Sciatic nerve (tissue), 2 donors: ENCODE measurements around the gene RBKS. TPM values are rescaled to one million over a fixed set of nuclear protein-coding genes. Genes with fewer than 3 reads are reported as not detected.

ENCODE experiments used
- ATAC-seq: fragments of 200-7000 bp; cut with Tn5 transposase; one replicate; pipeline ENCODE4 v1.9.1; 2020; ENCODE audit warnings: mild to moderate bottlenecking, moderate library complexity
- DNase-seq: peaks from one replicate; pipeline ENCODE4 v3.0.0-alpha.2; 2020; ENCODE audit warnings: low spot score
- intact Hi-C: fragments of 100-400 bp; cut with DNase I; formaldehyde crosslinking; loops from one replicate; pipeline ENCODE4 v1.14.2; 2022
- total RNA-seq: library from RNA; stranded (reverse); fragmentation: NEBNext Ultra II Directional; extraction: Animal tissue kit (Norgen Biotek cat#: 25700); gene quantifications from one replicate; pipeline ENCODE4 v1.2.1, GENCODE V29; 2021
- donor health status: DM: no; HTN: no; CAD: no.
- donor health status: DM: no; HTN: no; CAD: no.

Gene RBKS
- total RNA-seq, 1 donor from 2014 or later, result 4.8 TPM

- intact Hi-C loops, result no loop called here
- no peak for DNase-seq
- peak; percentile 75 for ATAC-seq
These were observed 45.3 kb downstream of the RBKS start for GRCh38 chr2:27844821-27845255.

DNA sequence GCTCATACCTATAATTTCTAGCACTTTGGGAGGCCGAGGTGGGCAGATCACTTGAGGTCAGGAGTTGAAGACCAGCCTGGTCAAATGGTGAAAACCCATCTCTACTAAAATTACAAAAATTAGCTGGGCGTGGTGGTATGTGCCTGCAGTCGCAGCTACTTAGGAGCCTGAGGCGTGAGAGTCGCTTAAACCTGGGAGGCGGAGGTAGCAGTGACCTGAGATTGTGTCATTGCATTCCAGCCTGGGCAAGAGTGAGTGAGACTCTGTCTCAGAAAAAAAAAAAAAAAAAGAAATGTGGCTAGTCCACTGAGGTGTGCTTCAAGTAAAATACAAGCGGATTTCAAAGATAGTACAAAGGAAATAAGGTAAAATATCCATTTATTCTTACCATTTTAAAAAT lies 46.2 kb downstream of the RBKS start:
- ATAC-seq, result no peak
- intact Hi-C loops, result no loop called here
- no peak for DNase-seq

GRCh38 chr2:27842894-27843293 lies 47.3 kb downstream of the RBKS start:
- DNase-seq (no peak), ATAC-seq (no peak)
- intact Hi-C loops, result no loop called here

GRCh38 chr2:27839022-27839618 lies 51.1 kb downstream of the RBKS start:
- intact Hi-C loops, result no loop called here
- ATAC-seq (no peak), DNase-seq (no peak)

GRCh38 chr2:27838502-27838901 lies 51.7 kb downstream of the RBKS start:
- intact Hi-C loops, result no loop called here
- DNase-seq (no peak), ATAC-seq (no peak)

DNA sequence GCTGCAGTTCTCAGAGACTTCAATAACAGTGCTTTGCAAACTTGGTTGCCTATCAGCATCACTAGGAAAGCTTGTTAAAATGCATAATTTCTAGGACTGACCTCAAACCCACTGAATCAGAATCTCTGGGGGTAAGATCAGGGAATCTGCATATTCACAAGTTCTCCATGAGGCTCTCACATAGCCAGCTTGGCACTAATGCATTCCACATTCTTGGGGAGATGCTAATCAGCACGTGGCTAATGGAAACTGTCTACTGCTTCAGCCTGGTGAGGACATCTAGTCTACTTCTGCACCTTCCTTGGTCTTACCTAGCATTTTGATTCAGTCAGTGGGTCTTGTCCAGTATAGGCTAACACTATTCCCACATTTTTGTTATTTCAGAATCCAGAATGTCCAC lies 56.3 kb downstream of the RBKS start:
- no peak for ATAC-seq
- intact Hi-C loops, result loop anchor here (5.0 kb wide), 1 partner anchor 142 kb away; no protein-coding TSS in a partner anchor

GRCh38 chr2:27832396-27832795 lies 57.8 kb downstream of the RBKS start:
- ATAC-seq (no peak), DNase-seq (no peak)
- intact Hi-C loops, result loop anchor here (5.0 kb wide), 1 partner anchor 140 kb away; no protein-coding TSS in a partner anchor

More for the DNA sequence above, 56.3 kb downstream of the RBKS start:
- DNase-seq, result no peak

GRCh38 chr2:27831279-27832050 lies 58.7 kb downstream of the RBKS start:
- ATAC-seq (peak; percentile 55), DNase-seq (no peak)
- intact Hi-C loops, result loop anchor here (5.0 kb wide), 1 partner anchor 139 kb away; no protein-coding TSS in a partner anchor

- intact Hi-C loops, result loop anchor here (5.0 kb wide), 1 partner anchor 138 kb away; no protein-coding TSS in a partner anchor
- DNase-seq, result no peak
- ATAC-seq, result no peak
These were observed 59.5 kb downstream of the RBKS start for GRCh38 chr2:27830656-27831055.

DNA sequence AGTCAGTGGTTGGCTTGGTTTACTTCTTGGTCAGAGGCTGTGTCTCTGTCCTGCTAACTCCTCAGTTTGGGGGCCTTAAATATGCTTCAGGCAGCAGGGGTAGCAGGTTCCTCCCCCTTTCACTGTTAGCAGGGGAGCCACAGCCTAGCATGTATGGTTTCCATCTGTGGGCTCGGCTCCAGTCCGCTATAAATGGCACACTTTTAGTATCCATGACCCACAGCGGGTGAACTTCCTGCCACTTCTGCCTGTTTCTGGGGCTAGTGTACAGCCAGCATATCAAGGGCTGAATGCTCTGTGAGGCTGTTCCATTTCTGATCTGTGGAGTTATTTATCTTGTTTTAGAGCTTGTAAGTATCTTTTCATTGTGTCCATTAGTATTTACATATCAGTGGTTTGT lies 60.4 kb downstream of the RBKS start:
- intact Hi-C loops, result loop anchor here (5.0 kb wide), 1 partner anchor 137 kb away; no protein-coding TSS in a partner anchor
- ATAC-seq (no peak), DNase-seq (no peak)

- no peak for DNase-seq
- intact Hi-C loops, result no loop called here
These were observed 61.9 kb downstream of the RBKS start for GRCh38 chr2:27828305-27828704.

GRCh38 chr2:27824401-27824800 lies 65.8 kb downstream of the RBKS start:
- no peak for DNase-seq
- ATAC-seq, result no peak
- intact Hi-C loops, result no loop called here

More at GRCh38 chr2:27828305-27828704, 61.9 kb downstream of the RBKS start:
- no peak for ATAC-seq

GRCh38 chr2:27823569-27823968 lies 66.6 kb downstream of the RBKS start:
- ATAC-seq (no peak), DNase-seq (no peak)
- intact Hi-C loops, result no loop called here

DNA sequence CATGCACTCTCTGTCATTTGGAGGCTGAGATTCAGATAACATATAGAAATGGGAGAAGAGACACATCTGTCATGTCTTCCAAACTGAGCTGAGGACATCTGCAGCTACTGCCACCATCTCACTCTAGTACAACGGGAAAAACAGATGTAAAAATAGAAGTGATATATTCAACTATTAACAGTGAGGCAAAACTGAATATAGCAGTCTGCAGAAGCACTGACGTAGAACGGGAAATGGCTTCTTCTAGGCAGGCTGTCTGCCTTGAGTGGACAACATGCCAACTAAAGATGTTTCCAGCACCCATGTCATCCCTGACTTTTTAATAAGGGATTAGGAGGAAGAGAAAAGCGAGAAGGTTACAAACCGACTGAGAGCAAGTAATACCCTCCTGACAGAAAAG lies 67.1 kb downstream of the RBKS start:
- ATAC-seq (no peak), DNase-seq (no peak)
- intact Hi-C loops, result no loop called here

DNA sequence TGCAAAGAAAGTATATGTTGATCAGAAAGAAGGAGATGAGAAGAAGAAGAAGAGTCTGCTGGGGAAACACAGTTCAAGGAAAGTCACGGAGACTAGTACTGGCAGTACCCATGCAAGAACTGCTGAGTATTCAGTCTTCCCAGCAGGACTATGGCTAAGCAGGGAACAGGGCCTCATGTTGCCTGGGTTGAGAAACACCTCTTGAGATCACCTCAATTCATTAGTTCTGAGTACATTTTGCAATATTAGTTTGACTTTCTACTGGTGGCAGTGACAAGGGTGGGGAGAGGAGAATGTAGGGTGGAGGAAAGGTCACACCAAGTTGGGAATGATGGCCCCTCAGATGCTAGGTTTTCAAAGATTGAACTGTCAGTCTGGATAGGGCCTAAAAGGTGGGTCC lies 68.1 kb downstream of the RBKS start:
- ATAC-seq, result no peak
- intact Hi-C loops, result no loop called here
- DNase-seq, result no peak

GRCh38 chr2:27815860-27816438 lies 74.2 kb downstream of the RBKS start:
- intact Hi-C loops, result no loop called here
- ATAC-seq (no peak), DNase-seq (no peak)

DNA sequence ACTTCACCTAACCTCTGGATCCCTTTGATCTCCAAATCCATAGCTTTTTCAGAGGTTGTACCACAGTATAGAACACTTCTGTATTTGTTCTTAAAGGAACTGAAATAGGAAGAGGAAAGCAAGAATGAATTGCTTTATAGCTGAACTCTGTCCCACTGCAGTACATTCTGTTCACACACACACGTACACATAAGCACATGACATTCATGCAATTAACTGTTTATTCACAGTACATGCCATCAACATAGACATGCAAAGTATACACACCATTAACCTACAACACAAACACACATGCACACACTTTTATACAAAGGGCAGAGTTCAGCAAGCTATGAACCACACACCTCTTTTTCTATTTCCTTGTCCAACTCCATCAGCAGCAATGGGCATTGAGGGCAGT lies 75.4 kb downstream of the RBKS start:
- intact Hi-C loops, result no loop called here
- ATAC-seq (no peak), DNase-seq (no peak)

DNA sequence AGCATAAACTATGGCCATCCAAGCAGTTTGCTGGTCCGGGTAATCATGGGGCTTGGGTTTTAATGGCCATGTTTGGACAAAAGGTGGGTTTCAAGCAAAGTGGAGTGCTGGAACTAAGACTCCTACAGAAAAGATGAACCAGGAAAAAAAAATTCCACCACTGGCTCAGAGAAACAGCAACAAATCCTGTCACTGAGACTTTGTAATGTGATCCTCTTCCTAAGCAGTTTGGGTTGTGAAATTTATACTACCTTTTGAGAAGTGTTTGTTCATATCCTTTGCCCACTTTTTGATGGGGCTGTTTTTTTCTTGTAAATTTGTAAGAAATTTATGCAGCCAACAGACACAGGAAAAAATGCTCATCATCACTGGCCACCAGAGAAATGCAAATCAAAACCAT lies 78.4 kb downstream of the RBKS start:
- ATAC-seq, result no peak
- no peak for DNase-seq
- intact Hi-C loops, result no loop called here

DNA sequence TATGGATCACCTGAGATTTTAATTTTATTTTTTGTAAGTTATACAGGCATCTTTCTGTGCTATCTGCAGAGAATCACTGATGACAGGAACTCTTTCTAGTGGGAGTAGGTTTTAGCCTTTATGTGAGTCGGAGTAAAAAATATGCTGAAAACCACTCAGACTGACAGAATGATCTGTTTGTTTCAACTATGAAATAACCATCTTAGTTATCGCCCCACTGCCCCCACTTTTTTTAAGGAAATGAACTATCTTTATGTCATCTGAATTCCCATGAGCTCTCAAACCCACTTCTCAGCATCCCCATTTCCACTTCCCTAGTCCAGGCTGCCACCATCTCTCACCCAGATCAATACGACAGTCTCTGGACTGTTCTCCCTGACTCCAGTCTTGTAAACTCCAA lies 79.7 kb downstream of the RBKS start:
- no peak for DNase-seq
- intact Hi-C loops, result no loop called here
- no peak for ATAC-seq

DNA sequence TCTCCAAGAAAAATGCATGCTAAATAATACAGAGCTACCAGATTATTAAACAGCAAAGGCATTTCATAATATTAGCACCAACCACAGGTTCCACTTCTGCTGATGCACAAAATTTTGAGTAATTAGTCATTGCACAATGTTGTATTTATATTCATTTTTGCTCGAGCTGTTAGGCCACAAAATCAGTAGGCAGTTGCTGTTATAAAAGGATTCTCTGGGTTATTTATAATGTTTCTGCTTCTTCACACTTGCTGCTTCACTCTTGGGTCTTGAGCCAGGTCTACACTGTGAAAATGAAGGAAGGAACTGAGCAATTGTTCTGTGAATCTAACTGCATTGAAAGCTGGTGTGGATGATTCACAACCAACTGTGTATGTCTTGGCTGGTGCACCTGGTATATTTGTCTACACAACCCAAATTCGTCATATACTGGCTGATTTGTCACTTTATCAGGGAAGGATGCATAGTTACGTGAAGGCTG lies 80.4 kb downstream of the RBKS start:
- DNase-seq (no peak), ATAC-seq (no peak)
- intact Hi-C loops, result no loop called here
